HG03457 (cell line): ENCODE measurements around the gene OR51E2.

Experiments used
- ATAC-seq: cut with Tn5 transposase; IDR thresholded peaks from one replicate; pipeline ENCODE4 v1.9.1; 2021; ENCODE audit warnings: moderate number of reproducible peaks; ENCODE audit not compliant: unreplicated experiment

The OR51E2 gene

DNA sequence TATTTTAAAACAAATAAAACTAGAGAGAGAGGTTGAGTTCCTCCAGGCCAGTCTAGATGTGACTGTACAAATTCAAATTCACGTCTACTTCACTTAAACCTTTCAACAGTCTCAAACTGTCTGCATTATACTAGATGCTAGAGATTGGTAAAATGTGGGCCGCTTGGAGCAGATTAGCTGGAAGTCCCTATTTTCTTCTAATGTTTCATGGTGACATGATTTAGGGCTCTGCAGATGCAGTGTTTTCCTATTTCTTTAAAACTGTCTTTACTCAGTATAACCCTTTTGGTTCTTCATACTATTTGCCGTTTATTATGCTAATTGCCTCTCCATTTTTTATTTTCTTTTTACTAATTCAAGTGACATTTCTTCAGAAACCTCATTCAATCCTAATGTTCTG, 33.5 kb downstream of the OR51E2 start:
- ATAC-seq, result no peak

DNA sequence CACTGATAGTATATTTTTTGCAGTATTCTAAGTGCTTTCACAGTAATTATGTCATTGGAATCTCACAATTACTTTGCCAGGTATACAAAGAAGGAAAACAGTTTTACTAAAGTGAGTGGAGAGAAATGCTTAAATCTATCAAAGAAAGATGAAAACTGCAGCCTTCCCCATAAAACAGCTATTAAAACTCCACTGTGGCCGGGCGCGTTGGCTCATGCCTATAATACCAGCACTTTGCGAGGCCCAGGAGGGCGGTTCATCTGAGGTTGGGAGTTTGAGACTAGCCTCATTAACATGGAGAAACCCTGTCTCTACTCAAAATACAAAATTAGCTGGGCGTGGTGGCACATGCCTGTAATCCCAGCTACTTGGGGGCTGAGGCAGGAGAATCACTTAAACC, 34.8 kb downstream of the OR51E2 start:
- ATAC-seq, result no peak

GRCh38 chr11:4658629-4659445, 38.8 kb downstream of the OR51E2 start:
- ATAC-seq, result no peak

DNA sequence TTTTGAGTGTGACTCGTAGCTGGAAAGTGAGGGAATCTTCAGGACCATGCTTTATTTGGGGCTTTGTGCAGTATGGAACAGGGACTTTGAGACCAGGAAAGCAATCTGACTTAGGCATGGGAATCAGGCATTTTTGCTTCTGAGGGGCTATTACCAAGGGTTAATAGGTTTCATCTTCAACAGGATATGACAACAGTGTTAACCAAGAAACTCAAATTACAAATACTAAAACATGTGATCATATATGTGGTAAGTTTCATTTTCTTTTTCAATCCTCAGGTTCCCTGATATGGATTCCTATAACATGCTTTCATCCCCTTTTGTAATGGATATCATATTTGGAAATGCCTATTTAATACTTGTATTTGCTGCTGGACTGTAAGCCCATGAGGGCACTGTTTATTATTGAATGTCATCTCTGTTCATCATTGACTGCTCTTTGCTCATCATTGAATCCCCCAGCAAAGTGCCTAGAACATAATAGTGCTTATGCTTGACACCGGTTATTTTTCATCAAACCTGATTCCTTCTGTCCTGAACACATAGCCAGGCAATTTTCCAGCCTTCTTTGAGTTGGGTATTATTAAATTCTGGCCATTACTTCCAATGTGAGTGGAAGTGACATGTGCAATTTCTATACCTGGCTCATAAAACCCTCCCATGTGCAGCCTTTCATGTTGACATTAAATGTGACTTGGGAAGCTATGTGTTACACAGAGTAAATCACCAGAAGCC, 42.9 kb downstream of the OR51E2 start:
- no peak for ATAC-seq

GRCh38 chr11:4647766-4648165, 49.9 kb downstream of the OR51E2 start:
- no peak for ATAC-seq

DNA sequence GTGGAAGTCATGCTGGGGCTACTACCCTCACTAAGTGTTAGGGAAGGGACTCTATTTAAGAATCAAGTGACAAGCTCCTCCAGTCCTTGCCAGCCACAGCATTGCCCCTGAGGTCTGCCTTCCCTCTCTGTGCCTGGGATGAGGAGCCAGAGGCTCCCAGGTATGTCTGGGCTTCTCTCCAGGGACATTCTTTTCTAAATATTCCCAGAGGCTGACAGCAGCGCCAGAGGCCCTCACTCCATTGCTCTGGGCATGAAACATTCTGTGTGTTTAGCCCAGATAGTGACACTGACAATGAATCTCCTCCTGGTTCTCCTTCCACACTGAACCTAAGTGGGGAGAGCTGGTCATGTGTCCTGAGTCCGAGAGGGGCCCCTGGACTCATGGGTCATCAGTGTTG, 51.7 kb downstream of the OR51E2 start:
- ATAC-seq, result no peak

DNA sequence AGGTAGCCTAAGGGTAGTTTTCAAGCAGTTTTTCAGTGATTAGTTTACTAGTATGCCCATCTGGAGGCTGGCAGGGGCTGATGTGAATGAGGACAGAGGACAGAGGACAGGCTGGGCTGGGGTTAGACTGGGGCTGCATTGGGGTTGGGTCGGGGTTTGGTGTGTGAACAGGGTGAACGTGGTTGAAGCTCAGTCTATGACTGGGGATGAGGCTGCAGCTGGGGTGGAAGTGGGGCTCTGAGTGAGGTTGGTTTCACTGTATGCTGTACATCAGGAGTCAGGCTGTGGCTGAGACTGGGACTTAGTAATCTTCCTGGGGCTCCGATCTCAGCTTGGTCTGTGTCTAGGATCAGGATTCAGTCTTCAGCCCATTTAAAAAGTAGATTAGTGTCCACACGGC, 53.4 kb downstream of the OR51E2 start:
- no peak for ATAC-seq

DNA sequence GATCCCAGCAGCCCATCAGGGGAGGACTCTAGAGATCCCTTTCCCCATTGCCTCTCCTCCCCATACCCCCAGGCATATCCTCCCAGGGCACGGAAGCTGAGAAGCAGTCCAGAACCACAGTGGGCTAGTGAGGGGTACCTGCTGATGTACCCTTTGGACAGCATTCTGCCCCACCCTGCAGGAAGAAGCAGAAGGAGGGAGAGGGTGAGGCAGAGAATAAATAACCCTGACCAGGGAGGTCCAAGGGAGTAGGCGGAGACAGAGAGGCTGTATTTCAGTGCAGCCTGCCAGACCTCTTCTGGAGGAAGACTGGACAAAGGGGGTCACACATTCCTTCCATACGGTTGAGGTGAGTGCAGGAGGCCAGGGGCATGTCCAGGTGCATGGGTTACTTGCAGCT, 54.0 kb downstream of the OR51E2 start, which contains the start of gene OR51E1:
OR51E1 (plus strand) TSS at position 301 of the 400 bp plus-strand sequence. CDS start 8,545 bp downstream, outside the sequence.
- no peak for ATAC-seq

DNA sequence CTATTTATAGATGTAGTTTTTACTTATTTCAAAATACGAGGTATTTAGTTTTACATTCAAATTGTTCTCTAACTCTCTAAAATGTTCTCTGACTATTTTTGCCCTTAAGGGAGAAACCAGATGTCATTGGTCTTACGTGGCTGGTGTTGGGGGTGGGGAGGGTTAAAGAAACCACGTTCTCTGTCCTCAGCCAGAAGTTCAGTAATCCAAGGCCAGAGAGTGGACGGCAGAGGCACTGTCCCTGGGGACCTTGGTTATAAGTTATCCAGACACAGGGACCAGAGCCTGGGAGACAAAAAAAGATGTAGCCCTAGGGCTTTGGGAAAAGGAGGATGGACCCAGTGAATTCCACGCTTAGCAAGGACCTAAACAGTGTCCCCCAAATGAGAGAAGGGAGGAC, 54.6 kb downstream of the OR51E2 start:
- no peak for ATAC-seq

DNA sequence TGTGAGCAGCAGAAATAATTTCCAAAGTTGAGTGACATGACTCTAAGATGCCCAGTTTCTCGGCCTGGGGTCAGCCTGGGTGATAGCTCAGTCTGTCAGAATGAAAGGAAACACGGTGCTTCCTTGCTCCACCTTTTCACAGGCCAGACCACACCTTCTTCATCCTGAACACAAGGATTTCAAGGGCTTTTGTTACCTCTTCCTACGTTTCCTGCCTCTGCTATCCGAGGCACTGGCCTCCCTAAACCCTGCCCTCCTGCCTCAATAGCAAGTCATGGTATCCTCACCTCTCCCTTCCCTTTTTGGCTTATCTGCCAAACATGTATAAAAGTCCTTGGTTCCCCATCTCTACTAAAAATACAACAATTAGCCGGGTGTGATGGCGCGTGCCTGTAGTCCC, 55.6 kb downstream of the OR51E2 start:
- no peak for ATAC-seq

- no peak for ATAC-seq
These were observed 56.2 kb downstream of the OR51E2 start for GRCh38 chr11:4641501-4641900.

GRCh38 chr11:4639931-4640330, 57.7 kb downstream of the OR51E2 start:
- ATAC-seq, result no peak

GRCh38 chr11:4637662-4638047, 60.0 kb downstream of the OR51E2 start:
- ATAC-seq, result no peak

DNA sequence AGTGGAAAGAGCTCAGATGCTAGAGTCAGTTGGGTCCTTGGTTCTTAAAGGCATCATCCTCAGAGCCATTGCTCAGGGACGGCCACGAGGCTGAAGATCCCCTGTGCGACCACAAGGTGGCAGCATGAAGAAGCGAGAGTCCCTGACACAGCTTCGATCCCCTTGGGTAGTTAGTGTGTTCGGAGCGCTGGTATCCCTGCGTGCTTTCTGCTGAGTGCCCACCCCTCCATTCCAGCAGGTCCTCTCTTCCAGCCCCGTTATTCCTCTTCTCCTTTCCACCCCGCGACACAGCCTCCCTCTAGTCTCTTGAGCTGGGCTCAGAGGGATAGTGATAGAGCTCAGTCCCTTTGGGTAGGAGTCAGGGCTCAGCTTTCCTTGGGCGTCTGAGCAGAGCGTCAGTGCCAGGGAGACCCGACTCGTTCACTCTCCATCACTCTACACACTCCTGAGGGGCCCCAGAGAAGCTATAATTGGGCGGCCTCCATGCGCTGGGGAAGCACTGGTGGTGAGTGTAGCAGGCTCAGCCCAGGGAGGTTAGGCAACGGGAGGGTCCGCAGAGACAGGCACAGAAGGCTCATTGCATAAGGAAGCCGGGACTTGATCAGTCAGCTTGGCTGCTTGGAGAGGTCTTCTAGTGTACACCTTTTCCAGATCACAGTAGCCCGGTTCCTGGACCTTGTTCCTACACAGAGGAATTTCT, 60.5 kb downstream of the OR51E2 start, which contains the start of gene OR51D1:
OR51D1 (plus strand) TSS at position 516 of the 700 bp plus-strand sequence. CDS start 2,314 bp downstream, outside the sequence.
- ATAC-seq, result peak; percentile 82

GRCh38 chr11:4636136-4636535, 61.5 kb downstream of the OR51E2 start:
- ATAC-seq, result no peak
